WTC11 (cell line): ENCODE results near the gene LIG1. TPM values are rescaled to one million over a fixed set of nuclear protein-coding genes. Genes with fewer than 3 reads are reported as not detected.

Source experiments
- ATAC-seq: fragments of 200-7000 bp; cut with Tn5 transposase; 2 replicates; pipeline ENCODE4 v1.10.0; 2021; ENCODE audit warnings: mild to moderate bottlenecking, moderate library complexity
- CTCF ChIA-PET: fragments of 300-600 bp; sonication (Branson Sonifier 250); formaldehyde crosslinking; loops from one replicate; lab custom pipeline; 2021; ENCODE audit warnings: antibody characterized with exemption; lab: Charles Lee
- POLR2A ChIA-PET: fragments of 350-600 bp; sonication (Branson Sonifier 250); formaldehyde crosslinking; loops from one replicate; lab custom pipeline; 2021; ENCODE audit warnings: antibody characterized with exemption; lab: Charles Lee
- DNase-seq: peaks from one replicate; pipeline ENCODE4 v3.0.0; 2021; ENCODE audit warnings: low spot score
- H3K27ac Mint-ChIP-seq: 2 replicates; pipeline ENCODE4 v1.8.0; 2021; ENCODE audit warnings: mixed read lengths
- H3K27me3 Mint-ChIP-seq: 2 replicates; pipeline ENCODE4 v1.8.0; 2021; ENCODE audit warnings: low read depth, mild to moderate bottlenecking, moderate library complexity, mixed read lengths
- H3K36me3 Mint-ChIP-seq: 2 replicates; pipeline ENCODE4 v1.8.0; 2021; ENCODE audit warnings: mixed read lengths
- H3K4me1 Mint-ChIP-seq: 2 replicates; pipeline ENCODE4 v1.8.0; 2022; ENCODE audit warnings: mixed read lengths
- H3K4me3 Mint-ChIP-seq: 2 replicates; pipeline ENCODE4 v1.8.0; 2021; ENCODE audit warnings: mild to moderate bottlenecking, moderate library complexity, mixed read lengths
- H3K9me3 Mint-ChIP-seq: 2 replicates; pipeline ENCODE4 v1.8.0; 2021; ENCODE audit warnings: mixed read lengths
- AFF4 ChIP-seq: sonication (generic); formaldehyde crosslinking; IDR thresholded peaks from 2 replicates; pipeline ENCODE4 v1.8.1; 2023; ENCODE audit warnings: mild to moderate bottlenecking, missing genetic modification reagents, borderline replicate concordance
- ATF3 ChIP-seq: sonication (generic); formaldehyde crosslinking; conservative IDR thresholded peaks from 2 replicates; pipeline ENCODE4 v1.8.1; 2022; ENCODE audit warnings: mild to moderate bottlenecking, missing genetic modification reagents
- CREB1 ChIP-seq: sonication (generic); formaldehyde crosslinking; IDR thresholded peaks from 2 replicates; pipeline ENCODE4 v1.8.0; 2023; ENCODE audit warnings: mild to moderate bottlenecking, missing genetic modification reagents
- EMX1 ChIP-seq: fragments of 250-450 bp; sonication (Bioruptor Pico); IDR thresholded peaks from 2 replicates; pipeline ENCODE4 v1.8.0; 2021; ENCODE audit warnings: mild to moderate bottlenecking
- ETV6 ChIP-seq: sonication (generic); formaldehyde crosslinking; IDR thresholded peaks from 2 replicates; pipeline ENCODE4 v1.8.1; 2022; ENCODE audit warnings: mild to moderate bottlenecking, missing genetic modification reagents
- FOXK1 ChIP-seq: sonication (generic); formaldehyde crosslinking; IDR thresholded peaks from 2 replicates; pipeline ENCODE4 v1.8.0; 2022; ENCODE audit warnings: mild to moderate bottlenecking, moderate library complexity, missing genetic modification reagents
- GTF2I ChIP-seq: fragments of 250-450 bp; sonication (Bioruptor Pico); conservative IDR thresholded peaks from 2 replicates; pipeline ENCODE4 v1.4.0; 2021; ENCODE audit warnings: mild to moderate bottlenecking
- MXD4 ChIP-seq: fragments of 250-450 bp; sonication (Bioruptor Pico); IDR thresholded peaks from 2 replicates; pipeline ENCODE4 v1.8.0; 2021; ENCODE audit warnings: mild to moderate bottlenecking, moderate library complexity, borderline replicate concordance
- NFATC4 ChIP-seq: fragments of 250-450 bp; sonication (Bioruptor Pico); IDR thresholded peaks from 2 replicates; pipeline ENCODE4 v1.9.0; 2021; ENCODE audit warnings: mild to moderate bottlenecking
- SP1 ChIP-seq: sonication (generic); formaldehyde crosslinking; conservative IDR thresholded peaks from 2 replicates; pipeline ENCODE4 v1.8.1; 2022; ENCODE audit warnings: missing genetic modification reagents
- ZBTB21 ChIP-seq: sonication (generic); formaldehyde crosslinking; IDR thresholded peaks from 2 replicates; pipeline ENCODE4 v1.8.1; 2023; ENCODE audit warnings: mild to moderate bottlenecking, missing genetic modification reagents, borderline replicate concordance
- ZNF263 ChIP-seq: sonication (generic); formaldehyde crosslinking; IDR thresholded peaks from 2 replicates; pipeline ENCODE4 v1.8.1; 2022; ENCODE audit warnings: low read depth, mild to moderate bottlenecking, moderate library complexity, missing genetic modification reagents
- ZNF416 ChIP-seq: fragments of 250-450 bp; sonication (Bioruptor Pico); IDR thresholded peaks from 2 replicates; pipeline ENCODE4 v1.9.0; 2021; ENCODE audit warnings: mild to moderate bottlenecking, inconsistent platforms
- ZNF423 ChIP-seq: fragments of 250-450 bp; sonication (Bioruptor Pico); IDR thresholded peaks from 2 replicates; pipeline ENCODE4 v2.1.2; 2022; ENCODE audit warnings: mild to moderate bottlenecking, moderate library complexity
- total RNA-seq: library from RNA; stranded (reverse); gene quantifications from 3 replicates; pipeline ENCODE4 v1.2.3, GENCODE V29; 2021
- TF ChIP-seq, protein P1 (sequence below): sonication (generic); formaldehyde crosslinking; IDR thresholded peaks from 2 replicates; pipeline ENCODE4 v1.8.0; 2023; ENCODE audit warnings: missing genetic modification reagents
- TF ChIP-seq, protein P2 (sequence below): sonication (generic); formaldehyde crosslinking; IDR thresholded peaks from 2 replicates; pipeline ENCODE4 v1.8.1; 2022; ENCODE audit warnings: missing genetic modification reagents, borderline replicate concordance
- TF ChIP-seq, protein P3 (sequence below): sonication (generic); formaldehyde crosslinking; IDR thresholded peaks from 2 replicates; pipeline ENCODE4 v1.8.0; 2022; ENCODE audit warnings: mild to moderate bottlenecking, missing genetic modification reagents
- TF ChIP-seq, protein P4 (sequence below): sonication (generic); formaldehyde crosslinking; IDR thresholded peaks from 2 replicates; pipeline ENCODE4 v1.8.1; 2023; ENCODE audit warnings: mild to moderate bottlenecking, missing genetic modification reagents, moderate library complexity
- TF ChIP-seq, protein P5 (sequence below): fragments of 250-450 bp; sonication (Bioruptor Pico); IDR thresholded peaks from 2 replicates; pipeline ENCODE4 v2.1.2; 2022; ENCODE audit warnings: mild to moderate bottlenecking, moderate library complexity
- TF ChIP-seq, protein P6 (sequence below): sonication (generic); formaldehyde crosslinking; IDR thresholded peaks from 2 replicates; pipeline ENCODE4 v1.8.1; 2023; ENCODE audit warnings: mild to moderate bottlenecking, missing genetic modification reagents
- TF ChIP-seq, protein P7 (sequence below): sonication (generic); formaldehyde crosslinking; IDR thresholded peaks from 2 replicates; pipeline ENCODE4 v1.8.1; 2022; ENCODE audit warnings: mild to moderate bottlenecking, missing genetic modification reagents, moderate library complexity, borderline replicate concordance

The LIG1 gene
- total RNA-seq, 1 experiment from 2014 or later, result 119 TPM

DNA sequence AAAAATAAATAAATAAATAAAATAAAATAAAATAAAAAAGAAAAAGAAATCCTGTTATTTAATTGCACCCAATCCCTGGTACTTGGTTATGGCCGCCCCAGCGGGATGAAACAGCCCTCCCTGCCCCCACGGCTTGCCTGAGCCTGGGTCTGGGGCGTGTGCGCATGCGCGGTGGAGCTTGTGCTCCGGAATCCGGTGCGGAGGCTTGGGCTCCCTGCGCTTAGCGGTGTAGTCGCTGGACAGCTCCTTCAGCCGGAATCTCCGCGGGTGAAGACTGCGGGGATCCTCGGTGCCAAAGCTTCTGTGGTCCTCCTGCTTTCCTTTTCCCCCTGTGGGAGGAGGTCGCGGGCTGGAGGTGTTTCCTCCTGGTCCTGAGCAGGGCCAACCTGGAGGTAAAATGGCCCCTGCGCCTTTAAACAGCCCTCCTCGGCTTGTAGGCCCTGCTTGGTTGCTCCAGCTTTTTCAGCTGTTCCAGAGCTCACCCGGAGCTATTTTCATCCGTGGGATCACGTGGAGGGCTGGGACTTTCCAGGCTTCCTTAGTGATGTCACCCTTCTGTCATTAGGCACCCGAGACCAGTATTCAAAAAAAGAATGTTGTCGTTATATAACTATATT lies 59.7 kb downstream of the LIG1 start, which contains the start of gene PLA2G4C (continued):
- TF ChIP-seq ETV6 (no peak), ZNF263 (CRISPR knock-in tag) (no peak), NFATC4 (CRISPR knock-in tag) (no peak), ZNF423 (CRISPR knock-in tag) (no peak), AFF4 (no peak)
- TF ChIP-seq, protein P1, sequence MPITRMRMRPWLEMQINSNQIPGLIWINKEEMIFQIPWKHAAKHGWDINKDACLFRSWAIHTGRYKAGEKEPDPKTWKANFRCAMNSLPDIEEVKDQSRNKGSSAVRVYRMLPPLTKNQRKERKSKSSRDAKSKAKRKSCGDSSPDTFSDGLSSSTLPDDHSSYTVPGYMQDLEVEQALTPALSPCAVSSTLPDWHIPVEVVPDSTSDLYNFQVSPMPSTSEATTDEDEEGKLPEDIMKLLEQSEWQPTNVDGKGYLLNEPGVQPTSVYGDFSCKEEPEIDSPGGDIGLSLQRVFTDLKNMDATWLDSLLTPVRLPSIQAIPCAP (CRISPR knock-in tag), result no peak
- TF ChIP-seq, protein P2, sequence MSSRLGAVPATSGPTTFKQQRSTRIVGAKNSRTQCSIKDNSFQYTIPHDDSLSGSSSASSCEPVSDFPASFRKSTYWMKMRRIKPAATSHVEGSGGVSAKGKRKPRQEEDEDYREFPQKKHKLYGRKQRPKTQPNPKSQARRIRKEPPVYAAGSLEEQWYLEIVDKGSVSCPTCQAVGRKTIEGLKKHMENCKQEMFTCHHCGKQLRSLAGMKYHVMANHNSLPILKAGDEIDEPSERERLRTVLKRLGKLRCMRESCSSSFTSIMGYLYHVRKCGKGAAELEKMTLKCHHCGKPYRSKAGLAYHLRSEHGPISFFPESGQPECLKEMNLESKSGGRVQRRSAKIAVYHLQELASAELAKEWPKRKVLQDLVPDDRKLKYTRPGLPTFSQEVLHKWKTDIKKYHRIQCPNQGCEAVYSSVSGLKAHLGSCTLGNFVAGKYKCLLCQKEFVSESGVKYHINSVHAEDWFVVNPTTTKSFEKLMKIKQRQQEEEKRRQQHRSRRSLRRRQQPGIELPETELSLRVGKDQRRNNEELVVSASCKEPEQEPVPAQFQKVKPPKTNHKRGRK, result no peak
- TF ChIP-seq, protein P3, sequence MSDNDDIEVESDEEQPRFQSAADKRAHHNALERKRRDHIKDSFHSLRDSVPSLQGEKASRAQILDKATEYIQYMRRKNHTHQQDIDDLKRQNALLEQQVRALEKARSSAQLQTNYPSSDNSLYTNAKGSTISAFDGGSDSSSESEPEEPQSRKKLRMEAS, result no peak

- ChIA-PET CTCF (interaction anchor here (1.1 to 2.5 kb wide), 6 partner anchors 43 to 149 kb away, joined by 3 to 10 read pairs (median 8); no protein-coding TSS in a partner anchor), POLR2A (no interaction called here)
- ATAC-seq (no peak), DNase-seq (no peak)
- H3K4me3 Mint-ChIP-seq, result no peak overlapping the region
- H3K27ac Mint-ChIP-seq, result no peak overlapping the region
- H3K27me3 Mint-ChIP-seq, result peaks cover 6% of the 10 kb centered on the region; the same call in 1 of the 2 replicates
- no peaks in the 10 kb centered on the region for H3K9me3 Mint-ChIP-seq
- peaks cover 5% of the 10 kb centered on the region for H3K4me1 Mint-ChIP-seq
- peaks cover under 1% of the 10 kb centered on the region; the same call in 1 of the 2 replicates for H3K36me3 Mint-ChIP-seq
- TF ChIP-seq ZNF416 (no peak), GTF2I (CRISPR knock-in tag) (no peak), MXD4 (CRISPR knock-in tag) (no peak), FOXK1 (CRISPR knock-in tag) (no peak), ATF3 (CRISPR knock-in tag) (no peak), ETV6 (no peak), EMX1 (CRISPR knock-in tag) (no peak), ZBTB21 (CRISPR knock-in tag) (no peak), CREB1 (CRISPR knock-in tag) (no peak), SP1 (CRISPR knock-in tag) (no peak)
- TF ChIP-seq, protein P4, sequence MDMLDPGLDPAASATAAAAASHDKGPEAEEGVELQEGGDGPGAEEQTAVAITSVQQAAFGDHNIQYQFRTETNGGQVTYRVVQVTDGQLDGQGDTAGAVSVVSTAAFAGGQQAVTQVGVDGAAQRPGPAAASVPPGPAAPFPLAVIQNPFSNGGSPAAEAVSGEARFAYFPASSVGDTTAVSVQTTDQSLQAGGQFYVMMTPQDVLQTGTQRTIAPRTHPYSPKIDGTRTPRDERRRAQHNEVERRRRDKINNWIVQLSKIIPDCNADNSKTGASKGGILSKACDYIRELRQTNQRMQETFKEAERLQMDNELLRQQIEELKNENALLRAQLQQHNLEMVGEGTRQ (CRISPR knock-in tag), result no peak
- TF ChIP-seq, protein P5, sequence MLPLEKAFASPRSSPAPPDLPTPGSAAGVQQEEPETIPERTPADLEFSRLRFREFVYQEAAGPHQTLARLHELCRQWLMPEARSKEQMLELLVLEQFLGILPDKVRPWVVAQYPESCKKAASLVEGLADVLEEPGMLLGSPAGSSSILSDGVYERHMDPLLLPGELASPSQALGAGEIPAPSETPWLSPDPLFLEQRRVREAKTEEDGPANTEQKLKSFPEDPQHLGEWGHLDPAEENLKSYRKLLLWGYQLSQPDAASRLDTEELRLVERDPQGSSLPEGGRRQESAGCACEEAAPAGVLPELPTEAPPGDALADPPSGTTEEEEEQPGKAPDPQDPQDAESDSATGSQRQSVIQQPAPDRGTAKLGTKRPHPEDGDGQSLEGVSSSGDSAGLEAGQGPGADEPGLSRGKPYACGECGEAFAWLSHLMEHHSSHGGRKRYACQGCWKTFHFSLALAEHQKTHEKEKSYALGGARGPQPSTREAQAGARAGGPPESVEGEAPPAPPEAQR (CRISPR knock-in tag), result no peak
- TF ChIP-seq, protein P6, sequence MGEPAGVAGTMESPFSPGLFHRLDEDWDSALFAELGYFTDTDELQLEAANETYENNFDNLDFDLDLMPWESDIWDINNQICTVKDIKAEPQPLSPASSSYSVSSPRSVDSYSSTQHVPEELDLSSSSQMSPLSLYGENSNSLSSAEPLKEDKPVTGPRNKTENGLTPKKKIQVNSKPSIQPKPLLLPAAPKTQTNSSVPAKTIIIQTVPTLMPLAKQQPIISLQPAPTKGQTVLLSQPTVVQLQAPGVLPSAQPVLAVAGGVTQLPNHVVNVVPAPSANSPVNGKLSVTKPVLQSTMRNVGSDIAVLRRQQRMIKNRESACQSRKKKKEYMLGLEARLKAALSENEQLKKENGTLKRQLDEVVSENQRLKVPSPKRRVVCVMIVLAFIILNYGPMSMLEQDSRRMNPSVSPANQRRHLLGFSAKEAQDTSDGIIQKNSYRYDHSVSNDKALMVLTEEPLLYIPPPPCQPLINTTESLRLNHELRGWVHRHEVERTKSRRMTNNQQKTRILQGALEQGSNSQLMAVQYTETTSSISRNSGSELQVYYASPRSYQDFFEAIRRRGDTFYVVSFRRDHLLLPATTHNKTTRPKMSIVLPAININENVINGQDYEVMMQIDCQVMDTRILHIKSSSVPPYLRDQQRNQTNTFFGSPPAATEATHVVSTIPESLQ (CRISPR knock-in tag), result no peak
- TF ChIP-seq, protein P7, sequence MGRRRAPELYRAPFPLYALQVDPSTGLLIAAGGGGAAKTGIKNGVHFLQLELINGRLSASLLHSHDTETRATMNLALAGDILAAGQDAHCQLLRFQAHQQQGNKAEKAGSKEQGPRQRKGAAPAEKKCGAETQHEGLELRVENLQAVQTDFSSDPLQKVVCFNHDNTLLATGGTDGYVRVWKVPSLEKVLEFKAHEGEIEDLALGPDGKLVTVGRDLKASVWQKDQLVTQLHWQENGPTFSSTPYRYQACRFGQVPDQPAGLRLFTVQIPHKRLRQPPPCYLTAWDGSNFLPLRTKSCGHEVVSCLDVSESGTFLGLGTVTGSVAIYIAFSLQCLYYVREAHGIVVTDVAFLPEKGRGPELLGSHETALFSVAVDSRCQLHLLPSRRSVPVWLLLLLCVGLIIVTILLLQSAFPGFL (CRISPR knock-in tag), result no peak
These were observed 61.0 kb downstream of the LIG1 start for GRCh38 chr19:48108997-48109782.
